HG03354 (cell line): Measurements from ENCODE around the gene SLC38A3.

Experiments
- ATAC-seq: cut with Tn5 transposase; IDR thresholded peaks from one replicate; pipeline ENCODE4 v1.9.1; 2021; ENCODE audit warnings: mild to moderate bottlenecking; ENCODE audit not compliant: unreplicated experiment, poor library complexity, severe bottlenecking

Gene SLC38A3

GRCh38 chr3:50189274-50189673, 15.8 kb upstream of the SLC38A3 start:
- no peak for ATAC-seq

DNA sequence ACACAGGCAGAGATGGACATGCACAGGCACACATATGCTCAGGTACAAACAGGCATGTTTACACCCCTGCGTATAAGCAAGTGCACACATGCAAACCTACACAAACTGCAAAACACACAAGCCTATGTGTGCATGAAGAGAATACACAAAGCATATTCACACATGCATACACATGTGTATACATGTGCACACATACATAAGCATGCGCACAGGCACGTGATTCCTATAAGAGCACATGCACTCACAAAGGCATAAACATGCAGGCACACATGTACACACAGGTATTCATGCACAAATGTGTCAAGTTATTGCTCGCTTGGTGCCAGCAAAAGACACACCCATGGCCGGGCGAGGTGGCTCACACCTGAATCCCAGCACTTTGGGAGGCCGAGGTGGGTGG, 15.1 kb upstream of the SLC38A3 start:
- ATAC-seq = no peak

- no peak for ATAC-seq
Measured at GRCh38 chr3:50190936-50191660, 14.0 kb upstream of the SLC38A3 start, which contains the start of gene GNAT1. Gene GNAT1, plus strand, starts transcription at chr3:50191610. Its CDS starts 116 bp downstream, at chr3:50191726.

- ATAC-seq = no peak
Measured at GRCh38 chr3:50192124-50192523, 12.9 kb upstream of the SLC38A3 start.

- ATAC-seq = no peak
Measured at GRCh38 chr3:50192689-50193141, 12.4 kb upstream of the SLC38A3 start.

DNA sequence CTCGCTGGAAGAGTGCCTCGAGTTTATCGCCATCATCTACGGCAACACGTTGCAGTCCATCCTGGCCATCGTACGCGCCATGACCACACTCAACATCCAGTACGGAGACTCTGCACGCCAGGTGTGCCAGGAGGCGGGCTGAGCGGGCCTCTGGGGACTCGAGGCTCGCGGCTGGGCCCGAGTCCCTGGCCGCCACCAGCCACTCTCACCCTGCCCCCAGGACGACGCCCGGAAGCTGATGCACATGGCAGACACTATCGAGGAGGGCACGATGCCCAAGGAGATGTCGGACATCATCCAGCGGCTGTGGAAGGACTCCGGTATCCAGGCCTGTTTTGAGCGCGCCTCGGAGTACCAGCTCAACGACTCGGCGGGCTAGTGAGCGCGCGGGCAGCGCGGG, 11.8 kb upstream of the SLC38A3 start:
- ATAC-seq = no peak

- ATAC-seq = no peak
Measured at GRCh38 chr3:50193746-50194127, 11.3 kb upstream of the SLC38A3 start.

DNA sequence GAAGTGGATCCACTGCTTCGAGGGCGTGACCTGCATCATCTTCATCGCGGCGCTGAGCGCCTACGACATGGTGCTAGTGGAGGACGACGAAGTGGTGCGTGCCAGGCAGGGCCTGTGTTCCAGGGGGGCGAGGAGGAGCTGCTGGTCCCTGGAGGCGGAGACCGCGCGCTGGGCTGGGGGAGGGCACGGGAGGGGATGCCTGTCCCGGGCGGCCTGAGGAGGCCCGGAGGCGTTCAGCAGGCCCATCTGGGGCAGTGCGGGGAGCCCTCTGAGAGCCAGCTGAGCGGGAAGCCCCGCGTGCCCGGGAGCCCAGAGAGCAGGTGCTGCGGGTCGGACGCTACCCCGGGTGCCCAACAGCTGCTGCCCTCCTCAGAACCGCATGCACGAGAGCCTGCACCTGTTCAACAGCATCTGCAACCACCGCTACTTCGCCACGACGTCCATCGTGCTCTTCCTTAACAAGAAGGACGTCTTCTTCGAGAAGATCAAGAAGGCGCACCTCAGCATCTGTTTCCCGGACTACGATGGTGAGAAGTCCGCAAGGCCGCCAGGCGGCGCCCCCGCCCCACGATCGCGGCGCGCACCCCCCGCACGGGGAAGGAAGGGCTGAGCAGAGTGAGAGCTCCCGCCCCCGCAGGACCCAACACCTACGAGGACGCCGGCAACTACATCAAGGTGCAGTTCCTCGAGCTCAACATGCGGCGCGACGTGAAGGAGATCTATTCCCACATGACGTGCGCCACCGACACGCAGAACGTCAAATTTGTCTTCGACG, 10.8 kb upstream of the SLC38A3 start:
- ATAC-seq = no peak

- ATAC-seq = no peak
Measured at GRCh38 chr3:50194903-50195500, 10.1 kb upstream of the SLC38A3 start.

GRCh38 chr3:50195501-50196252, 9.4 kb upstream of the SLC38A3 start:
- no peak for ATAC-seq

GRCh38 chr3:50196253-50196801, 8.7 kb upstream of the SLC38A3 start:
- no peak for ATAC-seq

- no peak for ATAC-seq
Measured at GRCh38 chr3:50201573-50202315, 3.3 kb upstream of the SLC38A3 start.

DNA sequence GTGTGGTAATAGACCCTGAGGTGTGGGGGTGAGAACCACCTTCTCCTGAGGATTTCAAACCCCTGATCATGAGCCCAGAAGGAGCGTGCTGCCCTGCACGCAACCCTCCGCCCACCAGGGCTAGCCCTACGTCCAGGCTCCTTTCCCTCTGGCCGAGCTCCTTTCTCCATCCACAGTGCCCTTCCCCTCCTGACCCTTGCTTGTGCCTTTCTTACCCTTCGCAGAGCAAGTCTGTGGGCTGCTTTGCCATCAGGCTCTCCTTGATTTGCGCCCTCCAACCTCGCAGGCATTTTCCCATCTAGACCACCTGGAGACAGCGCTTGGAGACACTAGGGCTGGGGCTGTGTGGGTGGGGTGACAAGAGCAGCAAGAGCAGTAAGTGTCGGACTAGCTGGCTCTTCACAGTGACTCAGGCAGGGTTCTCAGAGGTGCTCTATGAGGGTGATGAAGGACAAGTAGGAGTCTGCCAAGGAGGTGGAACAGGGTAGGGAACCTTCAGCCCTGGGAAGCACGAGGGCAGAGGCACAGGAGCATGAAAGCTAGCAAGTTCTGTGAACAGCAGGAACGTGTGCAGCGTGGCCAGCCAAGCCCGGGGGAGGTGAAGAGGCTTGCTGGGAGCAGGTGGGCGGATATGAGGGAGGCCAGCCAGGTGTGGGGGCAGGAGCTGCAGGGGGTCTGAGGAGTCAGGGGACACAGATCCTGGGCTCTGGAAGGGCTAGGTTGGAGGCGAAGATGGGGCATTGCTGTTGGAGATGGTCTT, 2.5 kb upstream of the SLC38A3 start:
- no peak for ATAC-seq

- ATAC-seq = no peak
Measured at GRCh38 chr3:50203113-50203808, 1.8 kb upstream of the SLC38A3 start.

- ATAC-seq = no peak
Measured at GRCh38 chr3:50203809-50204803, 965 bp upstream of the SLC38A3 start.

- ATAC-seq = no peak
Measured at GRCh38 chr3:50205413-50206276, 574 bp downstream of the SLC38A3 start.
